DND-41 (cell line): ENCODE results near the gene PCED1B.
A peak's percentile ranks its signal among the peaks of the same experiment; 100 is the strongest.

Experiments
- ATAC-seq: fragments of 200-7000 bp; cut with Tn5 transposase; 3 replicates; pipeline ENCODE4 v1.9.1; 2021; ENCODE audit warnings: low read depth; ENCODE audit not compliant: insufficient read depth
- DNase-seq: peaks from one replicate; pipeline ENCODE4 v3.0.0-alpha.2; 2020
- H2AFZ ChIP-seq: 2 replicates; pipeline ENCODE4 v1.6.0; 2012; ENCODE audit warnings: low read depth, low read length
- H3K27ac ChIP-seq: 2 replicates; pipeline ENCODE4 v1.5.1; 2012; ENCODE audit warnings: low read length, inconsistent platforms
- H3K27me3 ChIP-seq: fragments of 200-600 bp; sonication (generic); 2 replicates; pipeline ENCODE4 v1.6.0; 2012; ENCODE audit warnings: low read length, mild to moderate bottlenecking, inconsistent platforms; ENCODE audit not compliant: insufficient read depth, poor library complexity
- H3K36me3 ChIP-seq: 2 replicates; pipeline ENCODE4 v1.5.1; 2012; ENCODE audit warnings: low read length, inconsistent platforms; ENCODE audit not compliant: insufficient read depth
- H3K4me1 ChIP-seq: 2 replicates; pipeline ENCODE4 v1.5.1; 2012; ENCODE audit warnings: mild to moderate bottlenecking, low read length; ENCODE audit not compliant: insufficient read depth
- H3K4me2 ChIP-seq: 2 replicates; pipeline ENCODE4 v1.6.0; 2012; ENCODE audit warnings: mild to moderate bottlenecking, moderate library complexity, low read length, inconsistent platforms; ENCODE audit not compliant: insufficient read depth
- H3K4me3 ChIP-seq, 2 experiments: fragments of 200-600 bp in 1 of 2; shearing (Covaris generic) in 1 of 2; 2 replicates each; pipeline ENCODE4 v1.5.1; 2012 to 2016; ENCODE audit warnings: inconsistent platforms in 2 of 2, low read length in 2 of 2, mild to moderate bottlenecking in 2 of 2, low read depth in 1 of 2, moderate library complexity in 1 of 2
- H3K79me2 ChIP-seq: 2 replicates; pipeline ENCODE4 v1.6.0; 2012; ENCODE audit warnings: low read length, inconsistent platforms; ENCODE audit not compliant: insufficient read depth
- H3K9ac ChIP-seq: 2 replicates; pipeline ENCODE4 v1.6.0; 2012; ENCODE audit warnings: low read depth, mild to moderate bottlenecking, inconsistent platforms, low read length, moderate library complexity
- H3K9me3 ChIP-seq: 2 replicates; pipeline ENCODE4 v1.5.1; 2012; ENCODE audit warnings: low read length, moderate library complexity, mild to moderate bottlenecking, inconsistent platforms; ENCODE audit not compliant: insufficient read depth, severe bottlenecking
- H4K20me1 ChIP-seq: 2 replicates; pipeline ENCODE4 v1.6.0; 2012; ENCODE audit warnings: low read length; ENCODE audit not compliant: insufficient read depth
- EZH2 ChIP-seq: IDR thresholded peaks from 3 replicates; pipeline ENCODE4 v1.6.1; 2012; ENCODE audit warnings: borderline replicate concordance, low read depth, mild to moderate bottlenecking, moderate library complexity, low read length, inconsistent platforms; ENCODE audit not compliant: severe bottlenecking
- TF ChIP-seq, protein P1 (sequence below): IDR thresholded peaks from 2 replicates; pipeline ENCODE4 v1.5.1; 2012; ENCODE audit warnings: borderline replicate concordance, low read length, moderate library complexity, mild to moderate bottlenecking; ENCODE audit not compliant: poor library complexity, severe bottlenecking; ENCODE audit errors: extremely low read depth

The PCED1B gene, protein sequence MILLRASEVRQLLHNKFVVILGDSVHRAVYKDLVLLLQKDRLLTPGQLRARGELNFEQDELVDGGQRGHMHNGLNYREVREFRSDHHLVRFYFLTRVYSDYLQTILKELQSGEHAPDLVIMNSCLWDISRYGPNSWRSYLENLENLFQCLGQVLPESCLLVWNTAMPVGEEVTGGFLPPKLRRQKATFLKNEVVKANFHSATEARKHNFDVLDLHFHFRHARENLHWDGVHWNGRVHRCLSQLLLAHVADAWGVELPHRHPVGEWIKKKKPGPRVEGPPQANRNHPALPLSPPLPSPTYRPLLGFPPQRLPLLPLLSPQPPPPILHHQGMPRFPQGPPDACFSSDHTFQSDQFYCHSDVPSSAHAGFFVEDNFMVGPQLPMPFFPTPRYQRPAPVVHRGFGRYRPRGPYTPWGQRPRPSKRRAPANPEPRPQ

DNA sequence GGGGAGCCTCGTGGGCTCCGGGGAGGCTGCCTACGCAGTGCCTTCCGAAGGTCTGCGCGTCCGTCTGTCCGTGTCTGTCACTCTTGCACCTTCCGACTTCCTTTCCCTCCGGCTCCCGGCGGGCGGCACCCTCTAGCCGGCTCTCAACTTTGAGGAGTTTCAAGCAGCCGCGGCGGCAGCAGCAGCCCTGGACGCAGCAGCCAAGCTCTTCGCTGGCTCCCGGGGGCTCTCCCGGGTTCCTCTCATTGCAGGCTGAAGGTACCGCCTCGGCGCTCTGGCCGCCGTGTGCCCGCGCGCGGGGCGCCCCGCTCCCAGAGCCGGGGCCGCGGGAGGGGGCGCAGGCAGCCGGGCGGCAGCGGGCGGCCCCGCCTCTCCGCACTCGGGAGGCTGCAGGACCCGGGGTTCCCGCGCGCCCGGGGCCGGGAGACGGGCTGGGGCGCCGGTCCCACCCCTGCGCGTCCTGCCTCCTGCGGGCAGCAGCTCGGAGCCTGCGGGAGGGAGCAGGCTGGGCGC lies at the start of gene PCED1B, which contains the start of gene AMIGO2:
TSS of gene PCED1B (plus strand) at position 154 of the 513 bp plus-strand sequence. CDS start 155,443 bp downstream, outside the sequence.
TSS of gene AMIGO2 (minus strand) at position 492 of the 513 bp plus-strand sequence. CDS start 957 bp downstream, outside the sequence.
- H3K36me3 ChIP-seq = no peaks in the 10 kb centered on the region
- peak within 1 kb of the TSS; percentile 70 for H3K4me2 ChIP-seq
- TF ChIP-seq EZH2 = peak; percentile 63
- TF ChIP-seq, protein P1, sequence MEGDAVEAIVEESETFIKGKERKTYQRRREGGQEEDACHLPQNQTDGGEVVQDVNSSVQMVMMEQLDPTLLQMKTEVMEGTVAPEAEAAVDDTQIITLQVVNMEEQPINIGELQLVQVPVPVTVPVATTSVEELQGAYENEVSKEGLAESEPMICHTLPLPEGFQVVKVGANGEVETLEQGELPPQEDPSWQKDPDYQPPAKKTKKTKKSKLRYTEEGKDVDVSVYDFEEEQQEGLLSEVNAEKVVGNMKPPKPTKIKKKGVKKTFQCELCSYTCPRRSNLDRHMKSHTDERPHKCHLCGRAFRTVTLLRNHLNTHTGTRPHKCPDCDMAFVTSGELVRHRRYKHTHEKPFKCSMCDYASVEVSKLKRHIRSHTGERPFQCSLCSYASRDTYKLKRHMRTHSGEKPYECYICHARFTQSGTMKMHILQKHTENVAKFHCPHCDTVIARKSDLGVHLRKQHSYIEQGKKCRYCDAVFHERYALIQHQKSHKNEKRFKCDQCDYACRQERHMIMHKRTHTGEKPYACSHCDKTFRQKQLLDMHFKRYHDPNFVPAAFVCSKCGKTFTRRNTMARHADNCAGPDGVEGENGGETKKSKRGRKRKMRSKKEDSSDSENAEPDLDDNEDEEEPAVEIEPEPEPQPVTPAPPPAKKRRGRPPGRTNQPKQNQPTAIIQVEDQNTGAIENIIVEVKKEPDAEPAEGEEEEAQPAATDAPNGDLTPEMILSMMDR = peak; percentile 63
- H3K4me1 ChIP-seq = peaks cover 13% of the 10 kb centered on the region
- no peaks in the 10 kb centered on the region for H4K20me1 ChIP-seq
- DNase-seq (peak; percentile 74), ATAC-seq (peak; percentile 89)
- peak within 1 kb of the TSS; percentile 11 to 56; a peak in 3 of 4 replicates for H3K4me3 ChIP-seq
- H3K9me3 ChIP-seq = no peaks in the 10 kb centered on the region
- H3K27me3 ChIP-seq = peaks cover 35% of the 10 kb centered on the region
- H2AFZ ChIP-seq = peak within 1 kb of the TSS; percentile 67
- no peaks in the 10 kb centered on the region for H3K79me2 ChIP-seq
- peak within 1 kb of the TSS; percentile 47 for H3K9ac ChIP-seq
- no peak within 1 kb of the TSS; the same call in 1 of the 2 replicates for H3K27ac ChIP-seq

DNA sequence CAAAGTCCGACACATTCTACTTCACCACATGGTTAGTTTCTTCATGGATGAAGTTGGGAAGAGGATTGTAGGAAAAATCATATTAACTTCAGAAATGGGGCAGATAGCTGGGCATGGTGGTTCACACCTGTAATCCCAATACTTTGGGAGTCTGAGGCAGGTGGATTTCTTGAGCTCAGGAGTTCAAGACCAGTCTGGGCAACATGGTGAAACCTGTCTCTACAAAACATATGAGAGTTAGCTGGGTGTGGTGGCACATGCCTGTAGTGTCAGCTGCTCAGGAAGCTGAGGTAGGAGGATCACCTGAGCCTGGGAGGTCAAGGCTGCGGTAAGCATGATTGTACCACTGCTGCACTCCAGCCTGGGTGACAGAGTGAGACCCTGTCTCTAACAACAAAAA lies 49.5 kb upstream of the PCED1B start:
- Histone ChIP-seq H2AFZ (no peak overlapping the region), H3K4me1 (no peaks in the 10 kb centered on the region), H3K9me3 (no peaks in the 10 kb centered on the region), H3K36me3 (no peaks in the 10 kb centered on the region), H4K20me1 (no peaks in the 10 kb centered on the region), H3K4me3 (no peak overlapping the region), H3K4me2 (no peak overlapping the region), H3K27me3 (peaks cover 5% of the 10 kb centered on the region), H3K79me2 (no peaks in the 10 kb centered on the region), H3K9ac (no peak overlapping the region), H3K27ac (no peak overlapping the region)
- no peak for ATAC-seq
- TF ChIP-seq, protein P1 = no peak
- TF ChIP-seq EZH2 = no peak
- no peak for DNase-seq

DNA sequence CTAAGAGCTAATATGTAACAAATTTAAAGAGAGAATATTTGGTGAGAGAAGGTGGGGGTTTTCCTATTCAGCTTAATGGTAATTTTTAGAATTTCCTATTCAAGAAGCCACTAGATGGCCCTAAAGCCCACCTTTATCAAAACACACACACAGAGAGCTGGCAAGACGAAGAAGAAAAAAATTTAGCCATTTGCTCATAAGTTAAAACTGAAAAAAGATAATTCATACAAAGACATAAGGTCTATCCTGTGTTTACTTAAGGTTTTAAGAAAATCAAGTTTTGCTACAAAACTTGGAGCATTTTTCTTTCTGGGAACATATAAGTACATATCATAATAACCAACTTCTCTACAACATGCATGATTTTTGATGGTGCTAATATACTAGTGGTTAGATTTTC lies 46.8 kb upstream of the PCED1B start:
- peak; percentile 75 for ATAC-seq

More for the DNA sequence above, 46.8 kb upstream of the PCED1B start:
- H3K4me3 ChIP-seq = no peak overlapping the region
- no peaks in the 10 kb centered on the region for H3K36me3 ChIP-seq
- no peak for DNase-seq
- H3K4me1 ChIP-seq = no peaks in the 10 kb centered on the region
- no peak for TF ChIP-seq EZH2
- TF ChIP-seq, protein P1 = peak; percentile 59
- H2AFZ ChIP-seq = no peak overlapping the region
- no peaks in the 10 kb centered on the region for H3K9me3 ChIP-seq
- H3K9ac ChIP-seq = no peak overlapping the region
- no peak overlapping the region for H3K4me2 ChIP-seq
- H4K20me1 ChIP-seq = no peaks in the 10 kb centered on the region
- no peaks in the 10 kb centered on the region for H3K27me3 ChIP-seq
- no peaks in the 10 kb centered on the region for H3K79me2 ChIP-seq
- H3K27ac ChIP-seq = no peak overlapping the region
